ENCODE data around the gene NET1.

The NET1 gene

DNA sequence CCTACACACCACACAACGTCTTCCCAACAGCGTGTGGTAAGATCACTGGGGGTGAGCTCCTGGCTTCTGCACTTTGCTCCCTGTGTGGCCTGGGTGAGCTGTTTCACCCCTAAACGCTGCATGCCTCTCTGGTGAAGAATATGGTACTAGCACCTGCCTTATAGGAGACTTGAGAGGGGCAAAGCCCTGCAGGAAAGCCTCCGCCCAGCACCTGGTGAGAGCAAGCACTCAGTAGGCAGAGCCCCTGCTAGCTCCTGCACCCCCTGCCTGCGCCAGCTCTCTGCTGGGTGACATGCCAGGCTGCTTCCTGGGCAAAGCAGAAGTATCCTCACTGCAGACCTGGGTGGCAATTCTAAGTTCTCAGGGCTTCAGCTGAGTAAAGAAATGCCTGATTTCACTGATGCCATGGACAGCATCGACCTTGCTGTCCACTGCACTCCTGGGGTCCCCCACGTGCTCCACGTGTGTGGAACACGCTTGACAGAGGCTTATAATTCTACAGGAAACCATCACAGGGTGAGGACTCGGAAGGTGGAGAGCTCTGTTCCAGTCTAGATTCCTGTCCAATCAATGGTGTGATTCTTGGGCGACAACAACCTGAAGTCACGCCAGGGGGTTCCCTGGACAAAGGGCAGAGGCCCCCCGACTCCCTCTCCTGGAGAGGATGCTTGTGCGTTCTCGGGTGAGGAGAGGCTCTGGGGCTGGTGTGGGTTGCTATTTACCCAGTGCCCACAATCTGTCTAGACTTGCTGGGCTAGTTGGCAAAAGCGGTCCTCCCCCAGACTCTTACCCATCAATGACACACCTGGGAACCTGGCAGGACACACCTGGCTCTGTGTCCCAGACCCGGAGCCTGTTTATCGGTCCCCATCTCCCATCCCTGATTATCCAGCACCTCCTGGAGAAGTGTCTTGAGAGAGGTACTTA, 92.1 kb downstream of the NET1 start:
- DNase-seq: no peak

DNA sequence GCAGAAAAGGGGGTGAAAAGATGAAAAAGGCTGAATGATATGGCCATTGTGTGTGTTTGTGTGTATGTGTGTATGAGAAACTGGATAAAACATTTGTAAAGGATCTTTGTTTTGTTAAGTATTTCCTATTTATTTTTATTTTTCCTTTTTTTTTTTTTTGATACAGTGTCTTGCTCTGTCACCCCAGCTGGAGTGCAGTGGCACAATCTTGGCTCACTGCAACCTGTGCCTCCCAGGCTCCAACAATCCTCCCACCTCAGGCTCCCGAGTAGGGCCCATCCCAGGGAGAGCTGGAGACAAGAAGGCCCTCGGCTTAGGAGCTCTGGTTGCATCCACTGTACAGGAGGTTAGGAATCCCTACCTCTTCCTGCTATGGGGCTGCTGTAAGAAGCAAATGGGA, 93.9 kb downstream of the NET1 start:
- no peak for DNase-seq

DNA sequence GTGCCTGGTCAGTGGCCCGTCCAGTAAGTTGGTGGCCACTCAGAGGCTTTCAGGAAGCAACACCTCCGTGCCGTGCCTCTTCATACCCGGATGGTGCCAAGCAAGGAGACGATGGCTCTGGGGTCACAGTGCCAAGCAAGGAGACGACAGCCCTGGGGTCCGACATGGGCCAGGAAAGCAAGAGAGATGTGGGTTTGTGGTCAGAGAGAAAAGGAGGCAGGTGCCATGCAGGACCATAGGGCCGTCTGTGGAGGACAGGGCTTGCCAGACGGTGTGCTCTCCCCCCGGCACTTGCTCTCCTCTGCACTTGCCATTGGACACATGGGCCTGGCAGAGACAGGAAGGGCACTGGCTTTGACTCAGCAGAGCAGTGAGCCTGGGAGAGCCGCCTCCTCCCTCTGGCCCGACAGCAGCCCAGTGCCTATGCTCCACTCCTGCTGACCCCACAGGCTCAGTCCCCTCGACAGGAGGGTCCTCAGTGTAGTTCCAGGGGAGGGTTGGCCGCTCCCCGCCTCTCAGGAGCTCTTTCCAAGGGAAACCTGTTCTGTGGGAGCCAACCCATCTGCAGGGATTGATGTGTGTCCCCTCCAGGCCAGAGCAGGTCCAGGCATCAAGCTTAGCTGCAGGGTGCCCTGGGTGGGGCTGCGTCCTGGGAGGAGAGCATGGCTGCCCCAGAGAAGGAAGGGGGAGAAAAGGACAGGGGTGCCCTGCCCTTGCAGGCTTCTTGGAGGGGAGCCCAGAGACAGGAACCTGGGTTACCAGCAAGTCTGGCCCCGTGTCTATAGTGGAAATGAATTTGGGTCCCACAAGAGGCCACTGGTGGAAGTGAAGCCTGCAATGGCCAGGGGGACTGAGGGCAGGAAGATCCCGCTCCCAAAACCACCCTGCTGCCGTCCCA, 94.6 kb downstream of the NET1 start:
- no peak for DNase-seq

DNA sequence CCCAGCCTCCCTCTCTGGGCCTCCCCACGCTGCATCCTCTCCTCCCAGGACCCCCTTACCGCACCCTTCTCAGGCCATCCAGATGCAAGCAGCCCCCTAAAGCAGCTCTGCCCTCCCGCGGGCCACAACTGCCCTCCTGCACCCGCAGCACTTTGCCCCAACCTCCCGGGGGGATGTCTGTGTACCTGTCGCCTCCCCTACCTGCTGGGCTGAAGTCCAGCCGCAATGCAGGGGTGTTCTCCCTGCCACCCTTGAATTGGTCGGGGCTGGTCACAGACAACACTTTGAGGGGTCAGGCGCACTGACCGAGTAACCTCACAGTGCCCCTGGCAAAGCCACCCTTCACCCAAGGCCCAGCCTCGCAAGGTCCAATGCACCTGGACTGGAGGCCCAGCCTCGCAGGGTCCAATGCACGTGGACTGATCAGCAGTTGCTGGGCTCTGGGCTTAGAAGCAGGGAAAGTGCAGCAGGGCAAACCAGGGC, 95.3 kb downstream of the NET1 start:
- no peak for DNase-seq

DNA sequence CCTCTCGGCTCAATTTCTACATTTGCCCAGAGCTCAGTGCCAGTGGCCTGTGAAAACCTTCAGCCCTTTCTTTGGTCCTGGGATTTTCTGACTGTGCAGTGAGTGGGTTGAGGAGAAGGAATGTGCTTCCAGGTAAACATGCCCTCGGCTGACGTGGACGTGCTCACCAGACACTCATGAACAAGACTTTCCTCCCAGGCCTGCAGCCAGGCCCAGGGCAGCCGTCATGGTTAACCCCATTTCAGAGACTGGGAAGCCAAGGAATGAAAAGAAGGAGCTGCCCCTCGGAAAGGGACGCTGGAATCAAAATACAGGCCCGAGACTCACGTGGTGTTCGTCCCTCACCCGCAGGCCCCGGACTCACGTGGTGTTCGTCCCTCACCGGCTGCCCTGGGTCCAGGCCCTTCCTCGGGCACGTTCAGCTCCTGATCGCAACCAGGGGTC, 95.8 kb downstream of the NET1 start:
- no peak for DNase-seq

All from activated CD8-positive, alpha-beta memory T cell treated with anti-CD3 and anti-CD28 coated beads for 24 hours (primary cell).